ENCODE data around the gene TBC1D19.
"Not testable (repeated sequence)": the region's sequence is repeated elsewhere in the genome, so short reads cannot be mapped to it uniquely, and the experiment has no call there.

DNA sequence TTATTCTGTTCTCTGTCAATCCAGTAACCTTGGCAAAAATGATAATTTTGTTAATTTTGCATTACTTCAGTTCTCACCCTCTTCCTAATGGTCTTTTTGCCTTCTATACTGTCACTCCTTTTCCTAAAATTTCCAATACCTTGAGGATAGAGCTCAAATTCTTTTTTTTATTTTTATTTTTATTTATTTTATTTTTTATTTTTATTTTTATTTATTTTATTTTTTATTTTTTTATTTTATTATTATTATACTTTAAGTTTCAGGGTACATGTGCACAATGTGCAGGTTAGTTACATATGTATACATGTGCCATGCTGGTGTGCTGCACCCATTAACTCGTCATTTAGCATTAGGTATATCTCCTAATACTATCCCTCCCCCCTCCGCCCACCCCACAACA, 42.8 kb downstream of the TBC1D19 start:
- TF ChIP-seq BACH2 (CRISPR knock-in tag; IDR thresholded peaks at IDR 0.05; ENCODE audit: borderline replicate concordance); CREB5 (CRISPR knock-in tag; IDR thresholded peaks at IDR 0.05; ENCODE audit: low read depth); ZFP30 (CRISPR knock-in tag; IDR thresholded peaks at IDR 0.05); ZFP3 (CRISPR knock-in tag; IDR thresholded peaks at IDR 0.05); ARNTL (CRISPR knock-in tag; IDR thresholded peaks at IDR 0.05; ENCODE audit: borderline replicate concordance, low read depth); RARB (CRISPR knock-in tag; IDR thresholded peaks at IDR 0.05); ZC3H10 (CRISPR knock-in tag; IDR thresholded peaks at IDR 0.05); ZNF8 (CRISPR knock-in tag; IDR thresholded peaks at IDR 0.05); PPARA (CRISPR knock-in tag; IDR thresholded peaks at IDR 0.05; ENCODE audit: borderline replicate concordance): not testable (repeated sequence)
- TF ChIP-seq, protein P1, sequence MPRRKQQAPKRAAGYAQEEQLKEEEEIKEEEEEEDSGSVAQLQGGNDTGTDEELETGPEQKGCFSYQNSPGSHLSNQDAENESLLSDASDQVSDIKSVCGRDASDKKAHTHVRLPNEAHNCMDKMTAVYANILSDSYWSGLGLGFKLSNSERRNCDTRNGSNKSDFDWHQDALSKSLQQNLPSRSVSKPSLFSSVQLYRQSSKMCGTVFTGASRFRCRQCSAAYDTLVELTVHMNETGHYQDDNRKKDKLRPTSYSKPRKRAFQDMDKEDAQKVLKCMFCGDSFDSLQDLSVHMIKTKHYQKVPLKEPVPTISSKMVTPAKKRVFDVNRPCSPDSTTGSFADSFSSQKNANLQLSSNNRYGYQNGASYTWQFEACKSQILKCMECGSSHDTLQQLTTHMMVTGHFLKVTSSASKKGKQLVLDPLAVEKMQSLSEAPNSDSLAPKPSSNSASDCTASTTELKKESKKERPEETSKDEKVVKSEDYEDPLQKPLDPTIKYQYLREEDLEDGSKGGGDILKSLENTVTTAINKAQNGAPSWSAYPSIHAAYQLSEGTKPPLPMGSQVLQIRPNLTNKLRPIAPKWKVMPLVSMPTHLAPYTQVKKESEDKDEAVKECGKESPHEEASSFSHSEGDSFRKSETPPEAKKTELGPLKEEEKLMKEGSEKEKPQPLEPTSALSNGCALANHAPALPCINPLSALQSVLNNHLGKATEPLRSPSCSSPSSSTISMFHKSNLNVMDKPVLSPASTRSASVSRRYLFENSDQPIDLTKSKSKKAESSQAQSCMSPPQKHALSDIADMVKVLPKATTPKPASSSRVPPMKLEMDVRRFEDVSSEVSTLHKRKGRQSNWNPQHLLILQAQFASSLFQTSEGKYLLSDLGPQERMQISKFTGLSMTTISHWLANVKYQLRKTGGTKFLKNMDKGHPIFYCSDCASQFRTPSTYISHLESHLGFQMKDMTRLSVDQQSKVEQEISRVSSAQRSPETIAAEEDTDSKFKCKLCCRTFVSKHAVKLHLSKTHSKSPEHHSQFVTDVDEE (CRISPR knock-in tag; IDR thresholded peaks at IDR 0.05): not testable (repeated sequence)
